ENCODE measurements around the gene WNK2. TPM values are rescaled to one million over a fixed set of nuclear protein-coding genes. Genes with fewer than 3 reads are reported as not detected.

WNK2 gene
- total and polyA plus RNA-seq, 2 experiments from 2014 or later: 34.5 to 92.2 TPM

DNA sequence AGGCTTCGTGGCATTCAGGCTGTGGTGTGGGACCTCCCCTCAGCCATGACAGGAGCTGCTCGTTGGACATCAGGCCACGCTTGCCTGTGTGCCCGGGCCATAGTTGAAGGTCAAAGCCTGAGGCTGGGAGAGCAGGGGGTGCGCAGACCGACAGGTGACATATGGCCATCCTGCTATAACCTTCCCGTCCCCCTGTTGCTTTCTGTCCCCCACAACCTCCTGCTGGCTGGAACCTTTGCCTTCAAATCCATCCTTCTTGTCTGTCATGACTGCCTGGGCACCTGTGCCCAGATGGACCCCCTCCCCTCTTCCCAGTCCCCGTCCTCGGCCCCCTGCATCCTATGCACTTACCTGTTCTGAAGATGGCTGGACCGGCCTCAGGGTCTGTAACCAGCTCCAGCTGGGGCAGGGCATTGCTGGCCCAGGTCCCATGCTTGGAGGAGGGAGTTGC is 83.2 kb downstream of the WNK2 start:
- TF ChIP-seq, protein P1, sequence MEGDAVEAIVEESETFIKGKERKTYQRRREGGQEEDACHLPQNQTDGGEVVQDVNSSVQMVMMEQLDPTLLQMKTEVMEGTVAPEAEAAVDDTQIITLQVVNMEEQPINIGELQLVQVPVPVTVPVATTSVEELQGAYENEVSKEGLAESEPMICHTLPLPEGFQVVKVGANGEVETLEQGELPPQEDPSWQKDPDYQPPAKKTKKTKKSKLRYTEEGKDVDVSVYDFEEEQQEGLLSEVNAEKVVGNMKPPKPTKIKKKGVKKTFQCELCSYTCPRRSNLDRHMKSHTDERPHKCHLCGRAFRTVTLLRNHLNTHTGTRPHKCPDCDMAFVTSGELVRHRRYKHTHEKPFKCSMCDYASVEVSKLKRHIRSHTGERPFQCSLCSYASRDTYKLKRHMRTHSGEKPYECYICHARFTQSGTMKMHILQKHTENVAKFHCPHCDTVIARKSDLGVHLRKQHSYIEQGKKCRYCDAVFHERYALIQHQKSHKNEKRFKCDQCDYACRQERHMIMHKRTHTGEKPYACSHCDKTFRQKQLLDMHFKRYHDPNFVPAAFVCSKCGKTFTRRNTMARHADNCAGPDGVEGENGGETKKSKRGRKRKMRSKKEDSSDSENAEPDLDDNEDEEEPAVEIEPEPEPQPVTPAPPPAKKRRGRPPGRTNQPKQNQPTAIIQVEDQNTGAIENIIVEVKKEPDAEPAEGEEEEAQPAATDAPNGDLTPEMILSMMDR (IDR thresholded peaks at IDR 0.05; ENCODE audit: low read depth, low read length): no peak
- H3K27ac ChIP-seq: no peak overlapping the region
- H3K4me3 ChIP-seq: no peak overlapping the region
- peaks cover 3% of the 10 kb centered on the region for H3K36me3 ChIP-seq
- no peaks in the 10 kb centered on the region for H3K9me3 ChIP-seq (ENCODE audit: low read depth)
- DNase-seq (ENCODE audit: low read depth in 1 of 2, low spot score in 1 of 2): no peak
- no peaks in the 10 kb centered on the region for H3K27me3 ChIP-seq
- H3K4me1 ChIP-seq (ENCODE audit: low read depth): peaks cover 8% of the 10 kb centered on the region

DNA sequence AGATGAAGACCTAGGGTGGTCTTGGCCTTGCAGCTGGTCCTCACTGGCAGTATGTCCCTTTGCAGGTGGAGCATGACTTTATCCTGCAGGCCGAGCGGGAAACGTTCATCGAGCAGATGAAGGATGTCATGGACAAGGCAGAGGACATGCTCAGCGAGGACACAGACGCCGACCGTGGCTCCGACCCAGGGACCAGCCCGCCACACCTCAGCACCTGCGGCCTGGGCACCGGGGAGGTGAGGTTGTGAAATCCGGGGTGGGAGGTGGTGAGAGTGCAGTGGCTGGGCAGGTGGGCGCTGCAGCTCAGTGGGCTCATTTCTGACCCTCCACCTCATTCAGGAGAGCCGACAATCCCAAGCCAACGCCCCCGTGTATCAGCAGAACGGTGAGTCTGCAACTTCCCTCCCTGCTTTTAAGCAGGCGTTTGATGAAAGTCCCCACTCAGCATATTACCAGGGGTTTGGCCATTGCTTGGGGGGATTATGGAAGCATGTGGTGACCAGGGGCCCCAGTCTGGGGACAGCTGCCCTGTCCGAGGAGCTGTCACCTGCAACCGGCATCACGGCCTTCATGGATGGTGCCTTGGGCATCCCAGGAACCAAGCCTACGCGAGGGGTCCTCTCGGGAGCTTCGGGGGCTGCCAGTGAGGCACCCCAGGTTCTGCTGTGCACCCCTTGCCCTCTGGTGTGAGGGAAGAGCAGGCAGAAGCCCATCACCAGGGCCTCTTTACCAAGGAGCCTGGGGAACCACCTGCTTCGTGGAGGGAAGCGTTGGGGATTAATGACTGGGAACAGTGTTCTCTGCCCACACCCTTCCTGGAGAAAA is 84.0 kb downstream of the WNK2 start:
- TF ChIP-seq, protein P1 (IDR thresholded peaks at IDR 0.05; ENCODE audit: low read depth, low read length): no peak
- H3K9me3 ChIP-seq (ENCODE audit: low read depth): no peaks in the 10 kb centered on the region
- peaks cover 8% of the 10 kb centered on the region for H3K4me1 ChIP-seq (ENCODE audit: low read depth)
- DNase-seq (ENCODE audit: low read depth in 1 of 2, low spot score in 1 of 2): no peak
- no peaks in the 10 kb centered on the region for H3K27me3 ChIP-seq
- peaks cover 3% of the 10 kb centered on the region for H3K36me3 ChIP-seq
- no peak overlapping the region for H3K27ac ChIP-seq
- H3K4me3 ChIP-seq: no peak overlapping the region

DNA sequence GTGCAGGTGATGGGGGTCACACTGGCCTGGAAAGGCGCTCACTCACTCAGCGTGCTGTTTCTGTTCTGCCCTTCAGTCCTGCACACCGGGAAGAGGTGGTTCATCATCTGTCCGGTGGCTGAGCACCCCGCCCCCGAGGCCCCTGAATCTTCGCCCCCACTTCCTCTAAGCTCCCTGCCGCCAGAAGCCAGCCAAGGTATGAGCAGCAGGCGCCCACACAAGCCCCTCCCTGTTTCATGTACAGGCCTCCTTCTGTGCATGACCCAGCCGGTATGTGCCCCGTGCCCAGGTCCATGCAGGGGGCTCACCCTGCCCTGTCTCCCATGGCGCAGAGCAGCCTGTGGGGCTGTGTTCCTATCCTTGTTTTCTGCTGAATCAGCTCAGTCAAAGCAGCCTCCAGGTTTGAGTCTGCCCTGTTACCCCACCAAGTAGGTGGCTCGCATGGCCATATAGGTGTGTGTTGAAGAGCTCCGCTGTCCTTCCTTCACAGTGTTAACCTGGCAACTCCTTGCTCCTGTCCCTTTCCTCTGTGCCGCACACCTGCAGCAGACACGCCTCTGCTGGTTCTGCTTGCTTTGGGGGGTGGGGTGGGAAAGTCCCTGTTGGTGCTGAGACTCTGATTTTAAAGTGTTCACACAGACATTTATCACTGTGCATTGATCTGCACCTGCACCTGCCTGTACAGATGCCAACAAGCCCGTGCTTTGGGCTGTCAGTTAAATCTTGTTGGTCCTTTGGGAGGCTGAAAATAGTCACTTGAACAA is 84.8 kb downstream of the WNK2 start:
- Histone ChIP-seq H3K4me3 (no peak overlapping the region), H3K27ac (no peak overlapping the region), H3K27me3 (no peaks in the 10 kb centered on the region), H3K9me3 (ENCODE audit: low read depth) (no peaks in the 10 kb centered on the region), H3K4me1 (ENCODE audit: low read depth) (peaks cover 8% of the 10 kb centered on the region), H3K36me3 (peaks cover 3% of the 10 kb centered on the region)
- TF ChIP-seq, protein P1 (IDR thresholded peaks at IDR 0.05; ENCODE audit: low read depth, low read length): no peak
- no peak for DNase-seq (ENCODE audit: low read depth in 1 of 2, low spot score in 1 of 2)

DNA sequence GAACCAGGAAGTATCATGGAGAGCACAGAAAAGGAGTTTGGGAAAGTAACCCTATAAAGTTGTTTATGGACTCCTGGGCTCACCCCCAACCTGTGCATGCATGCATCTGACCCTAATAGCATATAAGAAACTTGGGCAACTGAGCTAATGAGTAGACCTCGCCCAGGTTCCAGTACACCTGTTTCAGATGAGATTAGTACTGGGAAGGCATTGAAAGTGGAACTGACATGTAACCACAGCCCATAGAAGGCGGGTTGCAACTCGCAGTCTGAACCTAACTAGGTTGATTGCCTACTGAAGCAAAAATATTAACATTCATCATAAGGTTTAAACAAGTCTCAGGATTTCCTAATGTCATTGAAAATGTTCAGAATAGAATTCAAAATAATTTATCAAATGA is 87.0 kb downstream of the WNK2 start:
- no peaks in the 10 kb centered on the region for H3K9me3 ChIP-seq (ENCODE audit: low read depth)
- TF ChIP-seq, protein P1 (IDR thresholded peaks at IDR 0.05; ENCODE audit: low read depth, low read length): no peak
- no peak overlapping the region for H3K4me3 ChIP-seq
- H3K36me3 ChIP-seq: no peaks in the 10 kb centered on the region
- no peaks in the 10 kb centered on the region for H3K27me3 ChIP-seq
- H3K27ac ChIP-seq: no peak overlapping the region
- no peaks in the 10 kb centered on the region for H3K4me1 ChIP-seq (ENCODE audit: low read depth)
- no peak for DNase-seq (ENCODE audit: low read depth in 1 of 2, low spot score in 1 of 2)

DNA sequence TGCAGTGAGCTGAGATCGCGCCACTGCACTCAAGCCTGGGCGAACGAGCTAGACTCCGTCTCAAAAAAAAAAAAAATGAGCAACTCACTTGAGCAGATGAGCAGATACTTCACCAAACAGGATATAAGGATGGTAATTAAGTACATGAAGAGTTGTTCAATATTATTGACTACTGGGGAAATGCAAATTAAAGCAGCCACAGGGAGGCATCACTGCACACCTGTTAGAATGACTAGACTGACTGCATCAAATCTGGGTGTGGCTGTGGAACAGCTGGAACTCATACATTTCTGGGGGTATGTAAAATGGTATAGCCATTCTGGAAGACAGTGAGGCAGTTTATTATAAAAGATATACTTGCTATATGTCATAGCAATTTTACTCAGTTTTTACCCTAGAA is 93.0 kb downstream of the WNK2 start:
- Histone ChIP-seq H3K36me3 (peaks cover 5% of the 10 kb centered on the region), H3K4me1 (ENCODE audit: low read depth) (peaks cover 4% of the 10 kb centered on the region), H3K27me3 (no peaks in the 10 kb centered on the region), H3K27ac (no peak overlapping the region), H3K9me3 (ENCODE audit: low read depth) (no peaks in the 10 kb centered on the region), H3K4me3 (no peak overlapping the region)
- TF ChIP-seq, protein P1 (IDR thresholded peaks at IDR 0.05; ENCODE audit: low read depth, low read length): no peak
- DNase-seq (ENCODE audit: low read depth in 1 of 2, low spot score in 1 of 2): no peak

Data from cardiac muscle cell (in vitro differentiated cells and primary cell).